IMR-90 (cell line): ENCODE measurements around the gene NLGN2.

Source experiments
- CHD1 ChIP-seq: IDR thresholded peaks from 2 replicates; pipeline ENCODE4 v1.6.1; 2012; ENCODE audit warnings: low read depth, low read length, improper control_type of control experiment
- MAZ ChIP-seq: IDR thresholded peaks from 2 replicates; pipeline ENCODE4 v1.6.1; 2012; ENCODE audit warnings: low read depth, mild to moderate bottlenecking, low read length, improper control_type of control experiment, moderate library complexity, borderline replicate concordance
- NFE2L2 ChIP-seq: fragments of 150-350 bp; IDR thresholded peaks from 2 replicates; pipeline ENCODE4 v1.6.1; 2016; ENCODE audit warnings: low read depth, mild to moderate bottlenecking, low read length
- POLR2A ChIP-seq: IDR thresholded peaks from 2 replicates; pipeline ENCODE4 v1.6.1; 2012; ENCODE audit warnings: mild to moderate bottlenecking, low read depth, low read length
- RCOR1 ChIP-seq: IDR thresholded peaks from 2 replicates; pipeline ENCODE4 v1.6.1; 2012; ENCODE audit warnings: mild to moderate bottlenecking, low read length, improper control_type of control experiment; ENCODE audit not compliant: insufficient replicate concordance
- RFX5 ChIP-seq: IDR thresholded peaks from 2 replicates; pipeline ENCODE4 v1.8.0; 2012; ENCODE audit warnings: low read depth, mild to moderate bottlenecking, low read length, moderate library complexity
- TF ChIP-seq, protein P1 (sequence below): conservative IDR thresholded peaks from 2 replicates; pipeline ENCODE4 v1.5.1; 2012; ENCODE audit warnings: mild to moderate bottlenecking, low read depth, low read length, improper control_type of control experiment
- TF ChIP-seq, protein P2 (sequence below): fragments of 150-350 bp; IDR thresholded peaks from 2 replicates; pipeline ENCODE4 v1.6.1; 2017; ENCODE audit warnings: mild to moderate bottlenecking, antibody characterized with exemption, low read length, low read depth

DNA sequence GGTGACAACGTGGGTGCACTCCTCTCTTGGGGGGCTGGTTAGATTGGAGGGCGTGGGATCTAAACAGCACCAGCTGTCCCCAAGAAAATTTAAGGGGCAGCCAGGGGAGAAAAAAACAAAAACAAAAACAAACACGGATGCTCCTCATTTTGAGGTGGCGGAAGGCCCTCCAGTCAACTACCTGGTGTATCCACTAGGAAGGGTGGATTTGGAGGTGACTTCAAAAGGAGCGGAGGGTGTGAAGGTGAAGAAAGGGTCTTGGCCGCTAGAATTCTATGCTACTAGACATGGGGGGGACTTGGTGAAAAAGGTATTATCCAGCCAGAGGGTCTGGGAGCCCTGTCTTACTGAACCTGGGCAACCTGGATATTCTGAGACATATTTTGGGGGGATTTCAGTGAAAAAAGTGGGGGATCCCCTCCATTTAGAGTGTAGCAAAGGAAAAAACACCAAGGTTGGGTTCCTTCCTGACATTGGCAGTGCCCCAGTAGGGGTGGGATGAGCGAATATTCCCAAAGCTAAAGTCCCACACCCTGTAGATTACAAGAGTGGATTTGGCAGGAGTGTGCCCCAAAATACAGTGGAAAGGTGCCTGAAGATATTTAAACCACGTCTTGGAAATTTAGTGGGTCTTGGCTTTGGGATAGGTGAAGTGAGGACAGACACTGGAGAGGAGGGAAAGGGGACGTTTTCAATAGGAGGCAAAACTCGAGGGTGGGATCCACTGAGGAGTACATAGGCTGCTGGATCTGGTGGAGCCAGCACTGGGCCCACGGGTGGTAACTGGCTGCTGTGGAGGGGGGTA lies 31.2 kb downstream of the NLGN2 start:
- TF ChIP-seq, protein P1, sequence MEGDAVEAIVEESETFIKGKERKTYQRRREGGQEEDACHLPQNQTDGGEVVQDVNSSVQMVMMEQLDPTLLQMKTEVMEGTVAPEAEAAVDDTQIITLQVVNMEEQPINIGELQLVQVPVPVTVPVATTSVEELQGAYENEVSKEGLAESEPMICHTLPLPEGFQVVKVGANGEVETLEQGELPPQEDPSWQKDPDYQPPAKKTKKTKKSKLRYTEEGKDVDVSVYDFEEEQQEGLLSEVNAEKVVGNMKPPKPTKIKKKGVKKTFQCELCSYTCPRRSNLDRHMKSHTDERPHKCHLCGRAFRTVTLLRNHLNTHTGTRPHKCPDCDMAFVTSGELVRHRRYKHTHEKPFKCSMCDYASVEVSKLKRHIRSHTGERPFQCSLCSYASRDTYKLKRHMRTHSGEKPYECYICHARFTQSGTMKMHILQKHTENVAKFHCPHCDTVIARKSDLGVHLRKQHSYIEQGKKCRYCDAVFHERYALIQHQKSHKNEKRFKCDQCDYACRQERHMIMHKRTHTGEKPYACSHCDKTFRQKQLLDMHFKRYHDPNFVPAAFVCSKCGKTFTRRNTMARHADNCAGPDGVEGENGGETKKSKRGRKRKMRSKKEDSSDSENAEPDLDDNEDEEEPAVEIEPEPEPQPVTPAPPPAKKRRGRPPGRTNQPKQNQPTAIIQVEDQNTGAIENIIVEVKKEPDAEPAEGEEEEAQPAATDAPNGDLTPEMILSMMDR: no peak
- TF ChIP-seq RFX5 (no peak), POLR2A (no peak), RCOR1 (no peak), MAZ (no peak), CHD1 (no peak), NFE2L2 (no peak)
- TF ChIP-seq, protein P2, sequence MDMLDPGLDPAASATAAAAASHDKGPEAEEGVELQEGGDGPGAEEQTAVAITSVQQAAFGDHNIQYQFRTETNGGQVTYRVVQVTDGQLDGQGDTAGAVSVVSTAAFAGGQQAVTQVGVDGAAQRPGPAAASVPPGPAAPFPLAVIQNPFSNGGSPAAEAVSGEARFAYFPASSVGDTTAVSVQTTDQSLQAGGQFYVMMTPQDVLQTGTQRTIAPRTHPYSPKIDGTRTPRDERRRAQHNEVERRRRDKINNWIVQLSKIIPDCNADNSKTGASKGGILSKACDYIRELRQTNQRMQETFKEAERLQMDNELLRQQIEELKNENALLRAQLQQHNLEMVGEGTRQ: no peak
